ENCODE data around the gene ZNF155. TPM values are rescaled to one million over a fixed set of nuclear protein-coding genes. Genes with fewer than 3 reads are reported as not detected.

ZNF155 gene
- total and polyA plus RNA-seq, 10 of the 15 experiments (the other 5 are each of a cell fraction or from before 2014, with no cell fraction given): 2.4 to 12.2 (median 5.6) TPM

DNA sequence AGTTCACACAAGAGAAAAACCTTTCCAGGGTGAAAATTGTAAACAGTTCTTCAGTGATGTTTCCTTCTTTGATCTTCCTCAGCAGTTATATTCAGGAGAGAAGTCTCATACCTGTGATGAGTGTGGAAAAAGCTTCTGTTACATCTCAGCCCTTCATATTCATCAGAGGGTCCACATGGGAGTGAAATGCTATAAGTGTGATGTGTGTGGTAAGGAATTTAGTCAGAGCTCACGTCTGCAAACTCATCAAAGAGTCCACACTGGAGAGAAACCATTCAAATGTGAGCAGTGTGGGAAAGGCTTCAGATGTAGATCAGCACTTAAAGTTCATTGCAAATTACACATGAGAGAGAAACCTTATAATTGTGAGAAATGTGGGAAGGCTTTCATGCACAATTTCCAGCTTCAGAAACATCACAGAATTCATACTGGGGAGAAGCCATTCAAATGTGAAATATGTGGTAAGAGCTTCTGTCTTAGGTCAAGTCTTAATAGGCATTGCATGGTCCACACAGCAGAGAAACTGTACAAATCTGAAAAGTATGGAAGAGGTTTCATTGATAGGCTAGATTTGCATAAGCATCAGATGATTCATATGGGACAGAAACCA, 48.1 kb downstream of the ZNF155 start:
- FAIRE-seq (no peak), DNase-seq (ENCODE audit: low read depth, low spot score) (no peak), ATAC-seq (no peak)
- Histone ChIP-seq H3K36me3 (ENCODE audit: control insufficient read depth in 2 of 2, insufficient read depth in 2 of 2, low read length in 1 of 2) (peaks cover 0 to 1% of the 10 kb centered on the region in 2 experiments; a peak in 2 of 4 replicates), H3K4me3 (no peak overlapping the region), H3K27me3 (replicated peaks in 1 of 2; ENCODE audit: control insufficient read depth in 2 of 2, insufficient read depth in 2 of 2, low read length in 1 of 2) (no peaks in the 10 kb centered on the region), H3K4me1 (ENCODE audit: control insufficient read depth, insufficient read depth, low read length) (no peaks in the 10 kb centered on the region), H3K9me3 (replicated peaks; ENCODE audit: control insufficient read depth, insufficient read depth, low read length) (peaks cover 26% of the 10 kb centered on the region), H3K27ac (ENCODE audit: control insufficient read depth, insufficient read depth) (no peak overlapping the region), H4K20me1 (ENCODE audit: control insufficient read depth, insufficient read depth) (no peaks in the 10 kb centered on the region), H3K4me2 (ENCODE audit: control insufficient read depth, insufficient read depth) (no peak overlapping the region), H3K9ac (ENCODE audit: control insufficient read depth, insufficient read depth, low read length) (no peak overlapping the region), H2AFZ (ENCODE audit: control insufficient read depth, low read depth, low read length) (no peak overlapping the region), H3K79me2 (ENCODE audit: control insufficient read depth, insufficient read depth, low read length) (no peaks in the 10 kb centered on the region)
- ChIA-PET RAD21 (ENCODE audit: unreplicated experiment) (no interaction called here), CTCF (no interaction called here), POLR2A (no interaction called here), SMC1A (ENCODE audit: uncharacterized antibody, unreplicated experiment) (interaction anchor here (0.9 kb wide), 1 partner anchor 18 kb away, joined by 4 read pairs; no protein-coding TSS in a partner anchor)
- in situ Hi-C loops (cut with MboI): no loop called here
- TF ChIP-seq BMI1 (IDR thresholded peaks at IDR 0.05; ENCODE audit: borderline replicate concordance) (no peak), ZNF24 (IDR thresholded peaks at IDR 0.05) (no peak), KLF5 (IDR thresholded peaks at IDR 0.05; ENCODE audit: partially characterized antibody) (peak; percentile 80), TBL1XR1 (IDR thresholded peaks at IDR 0.05; ENCODE audit: low read depth, low read length) (no peak), JUNB (IDR thresholded peaks at IDR 0.05) (no peak), SMARCA5 (IDR thresholded peaks at IDR 0.05) (no peak), CBX5 (IDR thresholded peaks at IDR 0.05; ENCODE audit: low read depth) (peak; percentile 89), CBX3 (IDR thresholded peaks at IDR 0.05; ENCODE audit: borderline replicate concordance, low read depth) (no peak), NFXL1 (IDR thresholded peaks at IDR 0.05; ENCODE audit: borderline replicate concordance) (no peak), ATF7 (IDR thresholded peaks at IDR 0.05; ENCODE audit: low read depth) (no peak), PAX5 (IDR thresholded peaks at IDR 0.05; ENCODE audit: borderline replicate concordance, low read depth, low read length) (no peak)
- BruUV-seq (replicated peaks): no TSS peak
- 50% methylated on average over 1 of the region's 1 CpG for WGBS (ENCODE audit: insufficient coverage, insufficient replicate concordance, low lambda C conversion rate, missing lambda C conversion rate)
- intact Hi-C loops (cut with micrococcal nuclease; ENCODE audit: unreplicated experiment): no loop called here
